IMR-90 (cell line): ENCODE measurements around the gene FAM204A. TPM values are rescaled to one million over a fixed set of nuclear protein-coding genes. Genes with fewer than 3 reads are reported as not detected.

Experiments
- ATAC-seq: fragments of 200-7000 bp; cut with Tn5 transposase; 2 replicates; pipeline ENCODE4 v1.9.1; 2020; ENCODE audit warnings: low read depth, mild to moderate bottlenecking, moderate library complexity
- BruUV-seq: library from RNA; stranded (reverse); fragments of 400-500 nt; replicated peaks from 2 replicates; lab custom pipeline; 2021; lab: Mats Ljungman, UMichigan
- CTCF ChIA-PET: fragments of 300-600 bp; formaldehyde crosslinking; extraction: SDS; loops from one replicate; lab custom pipeline; 2021; ENCODE audit warnings: antibody characterized with exemption; lab: Yijun Ruan, JAX
- POLR2A ChIA-PET: fragments of 300-600 bp; sonication (Branson Sonifier 250); formaldehyde crosslinking; loops from one replicate; lab custom pipeline; 2022; ENCODE audit warnings: antibody characterized with exemption; ENCODE audit not compliant: unreplicated experiment; lab: Charles Lee
- DNase-seq: peaks from one replicate; pipeline ENCODE4 v3.0.0; 2013
- H2AFZ ChIP-seq: replicated peaks from 2 replicates; pipeline ENCODE3; 2013; ENCODE audit warnings: low read length, mild to moderate bottlenecking; ENCODE audit not compliant: poor library complexity
- H2AK5ac ChIP-seq: 2 replicates; pipeline ENCODE4 v1.6.1; 2013; ENCODE audit warnings: low read depth, low read length, inconsistent platforms
- H2AK9ac ChIP-seq: replicated peaks from 2 replicates; pipeline ENCODE3; 2013; ENCODE audit warnings: mild to moderate bottlenecking, low read depth, low read length, moderate library complexity; ENCODE audit not compliant: poor library complexity
- H2BK120ac ChIP-seq: 2 replicates; pipeline ENCODE4 v1.6.1; 2013; ENCODE audit warnings: low read depth, low read length, inconsistent platforms
- H2BK15ac ChIP-seq: 3 replicates; pipeline ENCODE4 v1.6.1; 2013; ENCODE audit warnings: low read depth, low read length, inconsistent platforms
- H2BK20ac ChIP-seq: 2 replicates; pipeline ENCODE4 v1.6.1; 2013; ENCODE audit warnings: low read depth, mild to moderate bottlenecking, inconsistent platforms, low read length, moderate library complexity
- H2BK5ac ChIP-seq: 2 replicates; pipeline ENCODE4 v1.6.1; 2013; ENCODE audit warnings: mild to moderate bottlenecking, low read depth, low read length, inconsistent platforms; ENCODE audit not compliant: poor library complexity, severe bottlenecking
- H3K14ac ChIP-seq: replicated peaks from 2 replicates; pipeline ENCODE4 v1.6.1; 2013; ENCODE audit warnings: low read depth, low read length, inconsistent platforms
- H3K18ac ChIP-seq: 2 replicates; pipeline ENCODE4 v1.6.1; 2013; ENCODE audit warnings: low read depth, low read length, control low read depth
- H3K23ac ChIP-seq: 2 replicates; pipeline ENCODE4 v1.6.1; 2013; ENCODE audit warnings: low read depth, low read length, inconsistent platforms
- H3K27ac ChIP-seq: 2 replicates; pipeline ENCODE4 v1.5.1; 2013; ENCODE audit warnings: mild to moderate bottlenecking, control low read depth, low read length; ENCODE audit not compliant: insufficient read depth
- H3K27me3 ChIP-seq: 2 replicates; pipeline ENCODE4 v1.6.1; 2013; ENCODE audit warnings: low read length; ENCODE audit not compliant: control insufficient read depth, insufficient read depth
- H3K36me3 ChIP-seq: 2 replicates; pipeline ENCODE4 v1.6.1; 2013; ENCODE audit warnings: low read length, mixed read lengths; ENCODE audit not compliant: control insufficient read depth, insufficient read depth
- H3K4ac ChIP-seq: 2 replicates; pipeline ENCODE4 v1.6.1; 2013; ENCODE audit warnings: low read depth, low read length, inconsistent platforms
- H3K4me1 ChIP-seq: 2 replicates; pipeline ENCODE4 v1.6.1; 2013; ENCODE audit warnings: low read length, mixed read lengths; ENCODE audit not compliant: control insufficient read depth, insufficient read depth
- H3K4me2 ChIP-seq: 2 replicates; pipeline ENCODE4 v1.6.1; 2013; ENCODE audit warnings: low read depth, mild to moderate bottlenecking, control low read depth, low read length, moderate library complexity
- H3K4me3 ChIP-seq: 2 replicates; pipeline ENCODE4 v1.5.1; 2013; ENCODE audit warnings: low read depth, mild to moderate bottlenecking, control low read depth, low read length, moderate library complexity; ENCODE audit not compliant: insufficient read depth
- H3K56ac ChIP-seq: 2 replicates; pipeline ENCODE4 v1.6.1; 2013; ENCODE audit warnings: low read length, inconsistent platforms; ENCODE audit not compliant: insufficient read depth; ENCODE audit errors: extremely low read depth
- H3K79me1 ChIP-seq, 2 experiments: 2 replicates each; pipeline ENCODE4 v1.6.1; 2013; ENCODE audit warnings: low read length in 2 of 2, inconsistent platforms in 1 of 2, low read depth in 1 of 2
- H3K9ac ChIP-seq: 2 replicates; pipeline ENCODE4 v1.6.1; 2013; ENCODE audit warnings: low read depth, low read length, control low read depth
- H3K9me1 ChIP-seq: 2 replicates; pipeline ENCODE4 v1.6.1; 2013; ENCODE audit warnings: low read length, inconsistent platforms; ENCODE audit not compliant: insufficient read depth
- H3K9me3 ChIP-seq: 2 replicates; pipeline ENCODE4 v1.6.1; 2013; ENCODE audit warnings: low read length; ENCODE audit not compliant: control insufficient read depth, insufficient read depth
- H4K20me1 ChIP-seq: 2 replicates; pipeline ENCODE4 v1.6.1; 2013; ENCODE audit warnings: low read length, inconsistent platforms; ENCODE audit not compliant: insufficient read depth
- H4K5ac ChIP-seq: 2 replicates; pipeline ENCODE4 v1.6.1; 2013; ENCODE audit warnings: mild to moderate bottlenecking, low read depth, low read length, control low read depth
- H4K8ac ChIP-seq, 2 experiments: 2 replicates each; pipeline ENCODE4 v1.6.1; 2013; ENCODE audit warnings: low read depth in 2 of 2, low read length in 2 of 2, control low read depth in 1 of 2, inconsistent platforms in 1 of 2
- H4K91ac ChIP-seq: 2 replicates; pipeline ENCODE4 v1.6.1; 2013; ENCODE audit warnings: low read depth, low read length, inconsistent platforms; ENCODE audit not compliant: insufficient read depth
- BHLHE40 ChIP-seq: fragments of 150-350 bp; IDR thresholded peaks from 2 replicates; pipeline ENCODE4 v1.6.1; 2016; ENCODE audit warnings: mild to moderate bottlenecking, low read depth, low read length
- CEBPB ChIP-seq: IDR thresholded peaks from 2 replicates; pipeline ENCODE4 v1.6.1; 2012; ENCODE audit warnings: low read depth, low read length, improper control_type of control experiment
- CHD1 ChIP-seq: IDR thresholded peaks from 2 replicates; pipeline ENCODE4 v1.6.1; 2012; ENCODE audit warnings: low read depth, low read length, improper control_type of control experiment
- ELK1 ChIP-seq: fragments of 150-350 bp; IDR thresholded peaks from 2 replicates; pipeline ENCODE4 v1.6.1; 2016; ENCODE audit warnings: low read depth, mild to moderate bottlenecking, low read length, moderate library complexity, borderline replicate concordance
- FOS ChIP-seq: fragments of 150-350 bp; IDR thresholded peaks from 2 replicates; pipeline ENCODE4 v1.6.1; 2016; ENCODE audit warnings: low read depth, low read length
- MAFK ChIP-seq: IDR thresholded peaks from 2 replicates; pipeline ENCODE4 v1.6.1; 2012; ENCODE audit warnings: low read depth, low read length, improper control_type of control experiment
- MAZ ChIP-seq: IDR thresholded peaks from 2 replicates; pipeline ENCODE4 v1.6.1; 2012; ENCODE audit warnings: low read depth, mild to moderate bottlenecking, low read length, improper control_type of control experiment, moderate library complexity, borderline replicate concordance
- MXI1 ChIP-seq: IDR thresholded peaks from 2 replicates; pipeline ENCODE4 v1.6.1; 2012; ENCODE audit warnings: low read depth, mild to moderate bottlenecking, low read length, moderate library complexity, borderline replicate concordance
- NFE2L2 ChIP-seq: fragments of 150-350 bp; IDR thresholded peaks from 2 replicates; pipeline ENCODE4 v1.6.1; 2016; ENCODE audit warnings: low read depth, mild to moderate bottlenecking, low read length
- RAD21 ChIP-seq: IDR thresholded peaks from 2 replicates; pipeline ENCODE4 v1.6.1; 2012; ENCODE audit warnings: low read length, improper control_type of control experiment
- RFX5 ChIP-seq: IDR thresholded peaks from 2 replicates; pipeline ENCODE4 v1.8.0; 2012; ENCODE audit warnings: low read depth, mild to moderate bottlenecking, low read length, moderate library complexity
- SMC3 ChIP-seq: fragments of 150-350 bp; IDR thresholded peaks from 2 replicates; pipeline ENCODE4 v1.6.1; 2016; ENCODE audit warnings: low read depth, mild to moderate bottlenecking, antibody characterized with exemption, low read length, moderate library complexity
- WGBS, 2 experiments: methylation state at CpG; one replicate each; pipeline versions ENCODE4 v1.1.5 to v1.1.7; 2013; ENCODE audit warnings: missing lambda C conversion rate in 2 of 2; ENCODE audit not compliant: insufficient read length in 1 of 2; ENCODE audit errors: extremely low coverage in 2 of 2; 5-methylcytosine and 5-hydroxymethylcytosine counted together
- dilution Hi-C: fragments of 300-500 bp; cut with HindIII; formaldehyde crosslinking; loops from one replicate; pipeline ENCODE4 v1.14.3; 2018; ENCODE audit warnings: low sequenced_read_pairs; ENCODE audit not compliant: unreplicated experiment
- in situ Hi-C: fragments of 300-500 bp; cut with MboI; formaldehyde crosslinking; loops from 3 replicates; pipeline ENCODE4 v1.14.3; 2019; ENCODE audit warnings: low sequenced_read_pairs, inconsistent platforms, mixed read lengths
- intact Hi-C: fragments of 100-400 bp; cut with micrococcal nuclease; formaldehyde crosslinking; loops from 2 replicates; pipeline ENCODE4 v1.10.0; 2022
- polyA plus RNA-seq, 3 experiments: library from polyadenylated mRNA; depleted of rRNA; stranded (reverse); fragments of >200 nt; gene quantifications; 2 replicates each; pipeline ENCODE4 v1.2.3, GENCODE V29; 2012; ENCODE audit warnings: low replicate concordance in 1 of 3
- total RNA-seq: library from RNA; depleted of rRNA; stranded (reverse); fragments of >200 nt; gene quantifications from 2 replicates; pipeline ENCODE4 v1.2.3, GENCODE V29; 2012

The FAM204A gene
- total and polyA plus RNA-seq, 2 of the 4 experiments (the other 2 are of a cell fraction), result 23.6 to 54.3 TPM

DNA sequence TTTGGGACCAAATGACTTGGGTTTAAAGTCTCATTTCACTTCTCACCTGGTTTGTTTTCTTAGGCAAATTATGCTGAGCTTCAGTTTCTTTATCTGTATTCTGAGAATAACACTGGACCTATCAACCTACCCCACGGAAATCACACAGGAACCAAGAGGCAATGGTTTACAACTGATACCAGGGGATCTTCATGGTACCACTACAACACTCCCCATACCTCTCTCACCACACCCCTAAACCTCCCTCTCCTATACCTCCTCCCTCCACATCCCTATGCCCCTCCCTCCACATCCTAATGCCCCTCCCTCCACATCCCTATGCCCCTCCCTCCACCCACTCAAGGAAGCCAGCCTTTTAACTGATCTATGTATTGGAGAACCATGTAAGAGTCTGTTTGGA is 9.9 kb downstream of the FAM204A start:
- no peak overlapping the region for H3K4me2 ChIP-seq
- no peak for ATAC-seq
- POLR2A ChIA-PET, result no interaction called here
- DNase-seq, result no peak
- no peak overlapping the region for H4K5ac ChIP-seq
- in situ Hi-C loops, result no loop called here
- no peak overlapping the region for H3K56ac ChIP-seq
- no peak overlapping the region for H2BK20ac ChIP-seq
- H3K4ac ChIP-seq, result no peak overlapping the region
- H3K14ac ChIP-seq, result no peak overlapping the region
- no peak overlapping the region for H3K23ac ChIP-seq
- peaks cover 7 to 8% of the 10 kb centered on the region in 2 experiments; a peak in 2 of 4 replicates for H3K79me1 ChIP-seq
- H2BK120ac ChIP-seq, result no peak overlapping the region
- H2AK9ac ChIP-seq, result no peak overlapping the region
- no peaks in the 10 kb centered on the region for H3K9me3 ChIP-seq
- no peak overlapping the region for H3K27ac ChIP-seq
- 60% methylated on average over 1 of the region's 1 CpG; no CpG with 5 or more reads in 1 of the 2 experiments for WGBS, 2 experiments
- no peak overlapping the region for H3K9ac ChIP-seq
- no peak overlapping the region for H2BK15ac ChIP-seq
- BruUV-seq, result no TSS peak
- no peaks in the 10 kb centered on the region; the same call in 1 of the 2 replicates for H4K20me1 ChIP-seq
- H3K18ac ChIP-seq, result no peak overlapping the region
- H3K4me1 ChIP-seq, result no peaks in the 10 kb centered on the region
- 0 out of 2 replicates have a peak overlapping the region, but pooled peaks have one; percentile 8 for H2AK5ac ChIP-seq
- intact Hi-C loops, result no loop called here
- no peaks in the 10 kb centered on the region for H3K27me3 ChIP-seq
- no peak overlapping the region for H4K8ac ChIP-seq
- dilution Hi-C loops, result no loop called here
- H3K4me3 ChIP-seq, result no peak overlapping the region
- no peak overlapping the region for H4K91ac ChIP-seq
- H2AFZ ChIP-seq, result peak overlapping the region; percentile 48
- CTCF ChIA-PET, result no interaction called here
- H3K9me1 ChIP-seq, result no peaks in the 10 kb centered on the region
- H2BK5ac ChIP-seq, result no peak overlapping the region
- TF ChIP-seq MAZ (no peak), FOS (no peak), MAFK (no peak), MXI1 (no peak), ELK1 (no peak), CEBPB (no peak), NFE2L2 (no peak), BHLHE40 (no peak), SMC3 (no peak), RFX5 (no peak), RAD21 (no peak), CHD1 (no peak)
- peaks cover 25% of the 10 kb centered on the region for H3K36me3 ChIP-seq
